Measurements from ENCODE around the gene PLPPR4. TPM values are rescaled to one million over a fixed set of nuclear protein-coding genes. Genes with fewer than 3 reads are reported as not detected.
A peak's percentile ranks its signal among the peaks of the same experiment; 100 is the strongest.

The PLPPR4 gene, protein sequence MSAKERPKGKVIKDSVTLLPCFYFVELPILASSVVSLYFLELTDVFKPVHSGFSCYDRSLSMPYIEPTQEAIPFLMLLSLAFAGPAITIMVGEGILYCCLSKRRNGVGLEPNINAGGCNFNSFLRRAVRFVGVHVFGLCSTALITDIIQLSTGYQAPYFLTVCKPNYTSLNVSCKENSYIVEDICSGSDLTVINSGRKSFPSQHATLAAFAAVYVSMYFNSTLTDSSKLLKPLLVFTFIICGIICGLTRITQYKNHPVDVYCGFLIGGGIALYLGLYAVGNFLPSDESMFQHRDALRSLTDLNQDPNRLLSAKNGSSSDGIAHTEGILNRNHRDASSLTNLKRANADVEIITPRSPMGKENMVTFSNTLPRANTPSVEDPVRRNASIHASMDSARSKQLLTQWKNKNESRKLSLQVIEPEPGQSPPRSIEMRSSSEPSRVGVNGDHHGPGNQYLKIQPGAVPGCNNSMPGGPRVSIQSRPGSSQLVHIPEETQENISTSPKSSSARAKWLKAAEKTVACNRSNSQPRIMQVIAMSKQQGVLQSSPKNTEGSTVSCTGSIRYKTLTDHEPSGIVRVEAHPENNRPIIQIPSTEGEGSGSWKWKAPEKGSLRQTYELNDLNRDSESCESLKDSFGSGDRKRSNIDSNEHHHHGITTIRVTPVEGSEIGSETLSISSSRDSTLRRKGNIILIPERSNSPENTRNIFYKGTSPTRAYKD
- not detected for polyA plus RNA-seq (ENCODE audit: low read depth in 6 of 6)

DNA sequence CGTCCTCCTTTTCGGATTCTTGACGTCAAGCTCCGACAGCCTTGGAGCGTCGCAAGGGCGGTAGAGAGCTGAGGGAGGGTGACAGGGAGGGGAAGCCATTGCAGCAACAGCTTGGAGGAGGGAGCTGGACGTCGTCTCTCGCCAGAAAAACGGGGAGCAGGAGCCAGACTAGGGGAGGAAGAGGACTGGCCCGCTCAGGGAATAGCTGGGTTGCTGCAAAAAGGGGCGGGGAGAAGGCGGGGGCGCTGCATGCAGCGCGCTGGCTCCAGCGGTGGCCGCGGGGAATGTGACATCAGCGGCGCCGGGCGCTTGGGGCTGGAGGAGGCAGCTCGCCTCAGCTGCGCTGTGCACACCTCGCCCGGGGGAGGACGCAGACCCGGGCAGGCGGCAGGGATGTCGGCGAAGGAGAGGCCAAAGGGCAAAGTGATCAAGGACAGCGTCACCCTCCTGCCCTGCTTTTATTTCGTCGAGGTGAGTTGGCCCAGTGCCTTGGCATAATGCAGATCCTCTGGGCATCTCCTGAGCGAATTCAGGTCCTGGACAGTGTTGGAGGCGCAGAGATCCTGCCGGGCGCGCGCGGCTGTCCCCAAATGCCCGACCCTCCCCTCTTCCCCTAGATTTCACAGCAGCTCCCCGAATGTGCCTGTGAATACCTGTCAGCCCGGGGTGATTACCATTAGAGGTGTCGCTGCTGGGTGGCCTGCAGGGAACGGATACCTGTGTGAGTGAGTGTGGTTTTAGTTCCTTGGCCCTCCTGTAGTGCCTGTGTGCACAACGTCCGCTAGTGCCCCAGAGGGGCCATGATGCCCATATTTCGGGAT lies at the start of gene PLPPR4:
Gene PLPPR4 (plus strand): TSS at position 292 of the 821 bp plus-strand sequence. CDS start 102 bp downstream, at position 394.
- ATAC-seq (ENCODE audit: low read depth in 2 of 2), result no peak
- H3K4me3 Mint-ChIP-seq, result no peak within 1 kb of the TSS

DNA sequence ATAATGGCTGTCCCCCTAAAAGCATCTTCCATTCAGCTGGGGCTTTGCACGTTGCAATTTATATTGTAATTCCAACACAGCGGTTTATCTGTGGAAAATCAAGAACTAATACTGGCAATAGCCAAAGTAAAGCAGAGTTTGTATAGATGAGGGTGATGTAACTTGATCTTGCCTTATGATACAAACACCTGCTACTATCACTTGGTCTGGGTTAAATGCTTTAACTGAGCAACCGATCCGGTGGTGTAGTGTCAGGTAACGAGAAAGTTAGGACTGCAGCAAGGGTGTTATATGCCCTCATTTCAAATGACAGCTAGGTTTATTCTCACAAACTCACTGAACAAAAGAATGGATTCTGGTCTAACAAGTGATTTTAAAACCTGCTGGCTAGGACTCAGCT lies 47.3 kb upstream of the PLPPR4 start:
- Mint-ChIP-seq H3K27ac (no peak overlapping the region), H3K27me3 (peaks cover 0 to 6% (median 0%) of the 10 kb centered on the region in 3 donors), H3K36me3 (no peaks in the 10 kb centered on the region), H3K4me3 (no peak overlapping the region), H3K4me1 (peaks cover 0 to 4% (median 0%) of the 10 kb centered on the region in 3 donors), H3K9me3 (peaks cover 4 to 13% (median 4%) of the 10 kb centered on the region in 7 donors)
- ATAC-seq (ENCODE audit: low read depth in 2 of 2) (no peak), DNase-seq (no peak)

More for the DNA sequence above, at the start of gene PLPPR4:
- Mint-ChIP-seq H3K9me3 (peaks cover 0 to 17% (median 11%) of the 10 kb centered on the region in 7 donors), H3K4me1 (peaks cover 0 to 3% (median 0%) of the 10 kb centered on the region in 3 donors), H3K36me3 (peaks cover 0 to 19% of the 10 kb centered on the region in 2 donors), H3K27me3 (peaks cover 29 to 41% (median 35%) of the 10 kb centered on the region in 3 donors), H3K27ac (no peak within 1 kb of the TSS)
- no peak for DNase-seq

DNA sequence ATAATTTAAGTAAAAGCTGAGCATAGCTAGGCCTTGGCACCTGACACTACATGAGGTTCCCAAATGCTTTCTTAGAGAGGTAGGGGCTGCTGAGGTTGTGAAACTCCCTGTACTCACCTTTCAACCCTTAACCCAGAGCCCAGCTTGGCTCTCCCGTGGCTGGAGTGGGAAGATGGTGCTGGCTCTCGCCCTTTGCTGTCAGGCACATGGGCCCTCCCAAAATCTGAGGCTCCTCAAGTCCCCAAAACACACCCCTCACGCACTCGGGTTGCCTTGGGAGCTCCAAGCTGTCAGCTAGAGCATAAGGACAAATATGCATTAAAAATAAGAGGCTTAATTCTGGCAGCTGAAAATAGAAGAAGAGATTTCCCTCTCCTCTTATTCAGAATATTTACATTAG lies 46.7 kb upstream of the PLPPR4 start:
- peaks cover 4 to 13% (median 4%) of the 10 kb centered on the region in 7 donors for H3K9me3 Mint-ChIP-seq
- H3K36me3 Mint-ChIP-seq, result no peaks in the 10 kb centered on the region
- peaks cover 0 to 4% (median 0%) of the 10 kb centered on the region in 3 donors for H3K4me1 Mint-ChIP-seq
- ATAC-seq (ENCODE audit: low read depth in 2 of 2) (no peak), DNase-seq (no peak)
- peaks cover 0 to 6% (median 0%) of the 10 kb centered on the region in 3 donors for H3K27me3 Mint-ChIP-seq
- H3K4me3 Mint-ChIP-seq, result peak overlapping the region in 1 of 8 donors; percentile 26
- H3K27ac Mint-ChIP-seq, result no peak overlapping the region

DNA sequence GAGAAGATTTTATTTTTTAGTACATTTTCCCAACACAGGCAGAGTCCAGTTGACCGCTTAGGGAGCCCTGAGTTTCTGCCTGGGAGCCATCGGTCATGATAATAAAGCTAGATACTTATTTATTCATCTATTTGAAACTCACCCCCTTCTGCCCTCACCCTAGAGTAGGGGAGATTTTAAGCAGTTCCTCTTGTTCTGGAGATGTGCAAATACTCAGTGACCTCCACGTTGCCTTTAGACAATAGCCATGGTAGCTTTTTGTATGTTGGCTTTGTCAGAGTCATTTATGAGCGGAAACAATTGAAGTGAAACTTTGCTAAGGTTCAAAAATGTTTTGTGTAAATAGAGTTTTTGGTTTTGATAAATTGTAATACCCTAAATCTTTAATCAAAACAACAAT lies 45.7 kb upstream of the PLPPR4 start:
- no peak for DNase-seq
- Mint-ChIP-seq H3K9me3 (peaks cover 4 to 13% (median 4%) of the 10 kb centered on the region in 7 donors), H3K27me3 (peaks cover 0 to 6% (median 0%) of the 10 kb centered on the region in 3 donors), H3K4me3 (no peak overlapping the region), H3K36me3 (no peaks in the 10 kb centered on the region), H3K4me1 (peaks cover 0 to 4% (median 0%) of the 10 kb centered on the region in 3 donors), H3K27ac (peak overlapping the region in 1 of 6 donors; percentile 60)
- ATAC-seq (ENCODE audit: low read depth in 2 of 2), result no peak

DNA sequence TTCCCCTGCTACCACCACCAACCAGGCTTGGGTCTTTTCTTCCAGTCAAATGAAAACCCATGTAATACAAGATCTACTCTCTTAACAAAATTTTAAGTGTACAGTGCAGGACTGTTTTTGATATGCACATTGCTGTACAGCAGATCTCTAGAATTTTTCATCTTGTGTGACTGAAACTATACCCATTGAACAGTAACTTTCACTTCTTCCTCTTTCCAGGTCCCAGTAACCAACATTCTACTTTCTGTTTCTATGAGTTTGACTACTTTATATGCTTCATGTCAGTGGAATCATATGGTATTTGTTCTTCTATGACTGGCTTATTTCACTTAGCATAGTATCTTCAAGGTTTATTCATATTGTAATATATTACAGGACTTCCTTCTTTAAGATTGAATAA lies 45.3 kb upstream of the PLPPR4 start:
- DNase-seq, result no peak
- Mint-ChIP-seq H3K9me3 (peaks cover 4 to 13% (median 4%) of the 10 kb centered on the region in 7 donors), H3K4me3 (no peak overlapping the region), H3K27ac (no peak overlapping the region), H3K36me3 (no peaks in the 10 kb centered on the region), H3K27me3 (peaks cover 0 to 6% (median 0%) of the 10 kb centered on the region in 3 donors), H3K4me1 (peaks cover 0 to 4% (median 0%) of the 10 kb centered on the region in 3 donors)
- ATAC-seq (ENCODE audit: low read depth in 2 of 2), result peak; percentile 43 to 53

DNA sequence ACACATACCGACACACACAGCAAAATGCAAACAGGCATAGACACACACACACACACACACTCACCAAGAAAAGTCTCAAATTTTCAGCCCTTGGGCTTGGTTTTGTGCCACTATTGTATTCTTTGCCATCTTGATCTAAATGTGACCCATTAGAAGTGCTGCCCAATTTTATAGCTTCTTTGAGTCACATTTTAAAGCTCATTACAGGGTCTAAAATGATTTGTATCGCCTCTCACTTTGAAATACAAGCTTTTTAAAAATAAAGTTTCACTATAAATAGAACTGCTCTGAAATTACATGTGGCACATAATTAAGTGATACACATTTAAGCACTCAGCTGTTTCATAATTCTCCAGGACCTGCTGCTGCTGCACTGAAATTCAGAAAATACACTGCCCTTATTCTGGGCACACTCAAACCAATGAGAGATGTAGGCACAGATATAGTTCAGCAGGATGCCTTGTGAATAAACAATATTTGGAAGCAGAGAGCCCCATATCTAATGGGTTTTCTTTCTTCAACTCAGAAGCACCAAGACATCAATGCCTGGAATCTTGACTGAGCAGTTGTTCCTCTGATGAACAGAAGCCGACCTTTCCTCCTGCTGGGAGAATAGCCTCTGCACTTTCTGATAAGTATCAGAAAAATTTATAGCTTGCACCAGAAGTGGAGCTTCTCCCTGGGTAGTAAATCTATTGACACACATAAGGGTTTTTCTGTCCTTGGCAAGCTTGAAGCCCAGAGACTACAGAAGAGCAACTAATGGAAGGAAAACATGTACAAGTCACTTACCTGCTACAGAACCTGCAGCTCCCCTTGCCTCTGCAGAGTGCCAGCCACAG lies 37.0 kb upstream of the PLPPR4 start:
- H3K36me3 Mint-ChIP-seq, result no peaks in the 10 kb centered on the region
- ATAC-seq (ENCODE audit: low read depth in 2 of 2) (no peak), DNase-seq (no peak)
- H3K27me3 Mint-ChIP-seq, result no peaks in the 10 kb centered on the region
- H3K4me3 Mint-ChIP-seq, result no peak overlapping the region
- peak overlapping the region in 1 of 6 donors; percentile 25 for H3K27ac Mint-ChIP-seq
- H3K9me3 Mint-ChIP-seq, result peaks cover 0 to 5% (median 0%) of the 10 kb centered on the region in 7 donors
- H3K4me1 Mint-ChIP-seq, result peaks cover 0 to 3% (median 0%) of the 10 kb centered on the region in 3 donors

DNA sequence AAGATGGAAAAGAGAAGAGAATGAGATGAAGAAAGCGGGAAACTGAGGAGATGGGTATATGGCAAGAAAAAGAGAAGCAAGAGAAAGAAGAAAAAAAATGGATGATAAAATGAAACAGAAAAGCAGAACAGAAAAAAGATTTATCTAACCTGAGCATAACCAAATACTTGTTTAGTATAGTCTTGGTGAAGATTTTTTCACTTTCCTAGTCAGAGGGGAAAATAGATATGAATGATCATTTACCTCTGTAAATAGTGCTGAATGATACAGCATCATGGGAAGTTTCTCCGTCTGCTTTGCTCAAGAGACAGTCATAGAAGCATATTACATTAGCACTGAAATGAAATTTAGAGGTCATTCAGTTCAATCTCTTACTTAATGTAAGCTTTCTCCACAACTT lies 36.1 kb upstream of the PLPPR4 start:
- no peaks in the 10 kb centered on the region for H3K36me3 Mint-ChIP-seq
- no peak overlapping the region for H3K4me3 Mint-ChIP-seq
- peak overlapping the region in 1 of 6 donors; percentile 93 for H3K27ac Mint-ChIP-seq

DNA sequence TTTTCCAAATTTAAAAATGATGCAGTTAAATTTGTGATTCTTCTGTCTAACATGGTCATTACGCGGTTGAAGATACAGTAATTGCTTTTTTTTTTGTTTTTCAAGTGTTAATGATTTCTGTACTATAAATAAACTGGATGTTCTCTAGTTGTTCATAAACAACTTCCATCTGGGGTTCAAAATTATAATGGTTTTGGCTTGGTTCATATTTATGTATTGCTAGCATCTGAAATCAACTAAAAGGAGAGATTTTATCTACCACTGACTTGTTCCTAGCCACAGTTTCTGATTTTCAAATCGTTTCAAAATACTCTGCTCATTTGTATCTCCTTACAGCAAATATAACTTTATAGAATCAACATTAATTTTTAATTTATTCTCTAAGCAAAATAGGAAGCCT lies 35.2 kb upstream of the PLPPR4 start:
- Mint-ChIP-seq H3K27me3 (no peaks in the 10 kb centered on the region), H3K36me3 (no peaks in the 10 kb centered on the region), H3K4me3 (no peak overlapping the region), H3K27ac (no peak overlapping the region), H3K9me3 (peaks cover 0 to 5% (median 0%) of the 10 kb centered on the region in 7 donors), H3K4me1 (peaks cover 0 to 3% (median 0%) of the 10 kb centered on the region in 3 donors)
- ATAC-seq (ENCODE audit: low read depth in 2 of 2) (no peak), DNase-seq (no peak)

More for the DNA sequence above, 36.1 kb upstream of the PLPPR4 start:
- H3K4me1 Mint-ChIP-seq, result peaks cover 0 to 3% (median 0%) of the 10 kb centered on the region in 3 donors
- ATAC-seq (ENCODE audit: low read depth in 2 of 2) (no peak), DNase-seq (no peak)
- H3K9me3 Mint-ChIP-seq, result peaks cover 0 to 5% (median 0%) of the 10 kb centered on the region in 7 donors
- H3K27me3 Mint-ChIP-seq, result no peaks in the 10 kb centered on the region

DNA sequence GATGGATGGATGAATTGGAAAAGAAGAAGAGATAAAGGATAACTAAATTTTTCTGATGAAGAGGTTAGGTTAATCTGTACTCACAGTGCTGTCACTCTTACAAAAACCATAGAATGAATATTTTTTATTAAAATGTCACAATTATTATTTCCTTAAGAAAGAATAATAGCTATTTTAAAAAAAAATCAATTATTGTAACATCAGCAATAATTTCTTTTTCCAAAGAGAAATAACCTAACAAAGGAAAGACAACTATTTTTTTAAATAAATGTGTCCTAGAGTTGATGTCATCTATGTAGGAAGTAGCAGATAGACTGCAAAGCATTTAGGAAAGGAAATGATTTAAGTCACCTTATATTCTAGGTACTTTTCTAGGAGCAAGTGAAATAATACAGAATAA lies 33.6 kb upstream of the PLPPR4 start:
- no peak overlapping the region for H3K4me3 Mint-ChIP-seq
- ATAC-seq (ENCODE audit: low read depth in 2 of 2) (no peak), DNase-seq (no peak)
- H3K27ac Mint-ChIP-seq, result no peak overlapping the region
- H3K4me1 Mint-ChIP-seq, result peaks cover 0 to 3% (median 0%) of the 10 kb centered on the region in 3 donors
- H3K27me3 Mint-ChIP-seq, result no peaks in the 10 kb centered on the region
- no peaks in the 10 kb centered on the region for H3K36me3 Mint-ChIP-seq
- H3K9me3 Mint-ChIP-seq, result peaks cover 0 to 5% (median 0%) of the 10 kb centered on the region in 7 donors

DNA sequence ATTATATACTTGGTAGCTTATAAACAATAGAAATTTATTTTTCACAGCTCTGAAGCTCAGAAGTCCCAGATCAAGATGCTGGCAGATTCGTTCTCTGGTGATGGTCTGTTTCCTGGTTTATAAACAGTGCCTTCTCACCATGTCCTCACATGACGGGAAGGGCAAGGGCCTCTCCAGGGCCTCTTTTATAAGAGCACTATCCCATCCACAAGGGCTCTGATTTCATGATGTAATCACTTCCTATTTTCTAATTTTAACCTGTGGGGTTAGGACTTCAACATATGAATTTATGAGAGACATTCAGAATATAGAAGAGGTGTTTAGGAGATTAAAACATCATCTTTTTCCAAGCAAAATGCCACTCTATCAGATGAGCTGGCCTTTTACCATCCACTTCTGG lies 32.1 kb upstream of the PLPPR4 start:
- no peak overlapping the region for H3K4me3 Mint-ChIP-seq
- H3K4me1 Mint-ChIP-seq, result peaks cover 0 to 3% (median 0%) of the 10 kb centered on the region in 3 donors
- H3K36me3 Mint-ChIP-seq, result no peaks in the 10 kb centered on the region
- H3K27me3 Mint-ChIP-seq, result no peaks in the 10 kb centered on the region
- ATAC-seq (ENCODE audit: low read depth in 2 of 2), result no peak
- H3K27ac Mint-ChIP-seq, result no peak overlapping the region
- no peak for DNase-seq
- H3K9me3 Mint-ChIP-seq, result peaks cover 0 to 3% (median 0%) of the 10 kb centered on the region in 7 donors

DNA sequence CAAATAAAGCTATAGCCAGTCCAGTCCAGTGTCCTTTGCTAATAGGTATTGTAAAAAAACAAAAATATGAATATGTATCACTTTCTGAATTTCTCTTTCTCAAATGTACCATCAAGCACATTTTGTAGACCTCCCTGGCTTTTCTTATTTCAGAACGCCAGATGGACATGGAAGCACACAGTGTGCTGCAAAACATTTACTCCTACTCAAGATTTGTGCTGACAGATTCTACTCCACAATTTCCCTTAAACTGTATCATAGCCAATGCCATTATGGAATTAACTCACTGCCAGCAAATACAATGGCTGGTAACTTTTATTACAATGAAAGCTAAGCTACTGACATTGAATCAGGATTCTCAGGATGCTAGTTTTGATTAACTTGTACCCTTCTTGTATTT lies 30.8 kb upstream of the PLPPR4 start:
- H3K27me3 Mint-ChIP-seq, result no peaks in the 10 kb centered on the region
- ATAC-seq (ENCODE audit: low read depth in 2 of 2) (no peak), DNase-seq (no peak)
- H3K9me3 Mint-ChIP-seq, result no peaks in the 10 kb centered on the region
- no peaks in the 10 kb centered on the region for H3K36me3 Mint-ChIP-seq
- H3K4me1 Mint-ChIP-seq, result no peaks in the 10 kb centered on the region
- no peak overlapping the region for H3K4me3 Mint-ChIP-seq
- no peak overlapping the region for H3K27ac Mint-ChIP-seq

DNA sequence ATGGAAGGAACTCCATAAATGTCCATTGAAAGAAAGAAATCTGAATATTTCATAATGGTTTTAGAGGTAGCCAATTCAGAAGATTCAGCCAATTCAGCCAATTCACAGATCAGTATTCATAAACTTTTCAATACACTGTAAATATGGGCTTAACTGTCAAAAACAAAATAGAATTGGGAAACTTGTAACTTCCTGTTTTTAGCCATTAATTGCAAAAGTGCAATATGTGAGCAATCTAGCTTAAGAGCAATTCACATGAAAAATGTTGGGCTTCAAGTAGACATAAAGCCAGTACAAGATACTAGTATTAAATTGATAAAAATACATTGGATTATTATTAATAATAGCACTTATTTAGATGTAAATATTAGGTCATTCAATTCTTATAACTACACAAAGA lies 27.5 kb upstream of the PLPPR4 start:
- H3K4me3 Mint-ChIP-seq, result no peak overlapping the region
- no peaks in the 10 kb centered on the region for H3K4me1 Mint-ChIP-seq
- no peaks in the 10 kb centered on the region for H3K36me3 Mint-ChIP-seq
- DNase-seq, result no peak
- H3K27me3 Mint-ChIP-seq, result no peaks in the 10 kb centered on the region
- H3K27ac Mint-ChIP-seq, result no peak overlapping the region
- ATAC-seq (ENCODE audit: low read depth in 2 of 2), result no peak
- peaks cover 0 to 3% (median 0%) of the 10 kb centered on the region in 7 donors for H3K9me3 Mint-ChIP-seq

All from naive B cell (primary cell).